ENCODE measurements around the gene CACNG5.

CACNG5 gene

DNA sequence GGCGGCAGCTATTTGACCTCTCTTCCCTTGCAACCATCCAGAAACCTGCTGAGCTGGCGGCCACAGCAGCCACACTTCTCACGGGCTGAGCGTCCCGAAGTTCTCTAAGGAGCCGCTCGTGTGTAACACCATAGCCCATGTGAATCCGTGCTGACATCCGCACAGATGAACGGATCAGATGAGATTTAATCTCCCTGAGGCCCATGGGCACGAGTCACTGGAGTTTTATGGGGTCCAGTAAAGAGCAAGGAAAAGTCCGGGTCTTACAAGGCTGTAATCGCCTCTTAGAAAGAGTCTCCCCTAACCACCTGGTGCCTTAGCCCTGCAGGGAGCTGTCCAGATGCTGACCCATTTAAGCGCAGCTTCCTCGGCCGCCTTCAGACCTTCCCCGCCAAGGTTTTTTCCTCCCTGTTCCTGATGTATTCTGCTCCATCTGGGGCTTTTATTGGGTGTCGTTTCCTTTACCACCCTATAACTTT lies 5.5 kb upstream of the CACNG5 start:
- no peak for DNase-seq

DNA sequence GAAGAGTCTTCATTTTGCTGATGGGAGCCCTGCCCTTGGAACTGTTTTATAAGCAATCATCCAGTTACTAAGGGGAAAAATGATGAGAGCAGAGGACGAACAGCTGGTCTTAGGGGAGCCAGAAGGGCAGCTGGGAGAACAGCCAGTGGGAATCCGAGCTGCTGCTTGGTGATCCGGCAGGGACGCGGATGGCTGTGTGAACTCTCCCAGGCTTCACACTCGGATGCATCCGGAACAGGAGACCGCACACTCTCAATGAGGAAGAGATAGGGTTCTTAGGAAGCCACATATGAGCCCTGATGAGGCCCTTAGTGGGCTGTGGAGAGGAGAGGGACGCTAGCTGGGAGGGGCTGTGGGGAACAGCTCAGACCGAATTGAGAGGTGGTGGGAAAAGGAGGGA lies 5.0 kb upstream of the CACNG5 start:
- DNase-seq, result no peak

DNA sequence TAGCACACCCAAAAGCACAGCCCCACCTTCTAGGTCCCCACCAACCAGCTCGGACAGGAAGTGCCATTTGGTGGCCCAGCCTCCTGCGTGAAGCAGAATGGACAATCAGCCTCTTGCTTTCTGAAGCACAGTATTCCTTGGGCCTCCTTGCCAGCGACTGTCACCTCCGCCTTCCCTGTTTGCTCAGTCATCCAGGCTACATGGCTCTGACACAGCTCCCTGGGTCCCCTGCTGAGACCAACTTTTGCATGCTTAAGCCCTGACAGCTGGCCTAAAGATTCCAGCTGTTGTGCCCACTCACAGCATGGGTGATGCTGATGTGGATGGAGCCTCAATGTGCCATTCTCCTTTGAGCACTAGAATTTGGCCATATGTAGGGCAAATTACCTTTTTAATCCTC lies 4.5 kb upstream of the CACNG5 start:
- DNase-seq, result no peak

DNA sequence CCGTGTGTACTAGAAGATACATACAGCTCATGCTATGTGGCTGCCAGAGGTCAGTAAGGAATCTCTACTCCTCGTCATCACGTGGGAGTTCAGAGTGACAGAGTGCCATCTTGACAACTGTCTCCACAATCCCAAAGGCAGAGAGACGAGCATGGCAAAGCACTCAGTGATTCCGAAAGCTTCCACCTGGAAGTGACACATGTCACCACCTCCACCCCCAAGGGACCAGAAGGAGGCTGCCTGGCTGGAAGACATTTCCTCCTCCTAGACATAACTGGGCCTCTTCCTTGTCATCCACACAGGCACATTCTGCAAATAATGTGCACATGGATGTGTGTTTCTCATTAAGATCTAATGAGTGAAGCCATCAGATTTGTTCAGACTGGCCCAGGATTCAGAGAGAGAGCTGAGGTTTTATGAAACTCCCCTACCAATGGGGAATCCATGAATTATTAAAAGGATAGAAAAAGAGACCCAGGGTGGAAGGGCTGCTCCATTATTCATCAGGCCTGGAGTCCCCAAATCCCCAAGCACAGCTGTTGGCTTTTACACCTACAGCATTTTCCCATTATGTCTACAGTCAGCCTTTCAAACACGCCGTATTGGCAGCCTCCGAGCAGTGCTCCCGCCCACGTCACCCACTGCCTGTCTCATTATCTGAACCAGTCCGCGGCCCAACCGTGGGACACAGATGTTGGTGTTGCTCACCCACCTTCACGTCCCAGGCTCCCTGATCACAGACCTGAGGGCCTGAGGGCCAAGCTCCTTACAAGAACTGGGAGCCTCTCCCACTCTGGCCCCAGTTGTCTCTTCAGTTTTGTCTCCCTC lies 3.3 kb upstream of the CACNG5 start:
- DNase-seq, result no peak

DNA sequence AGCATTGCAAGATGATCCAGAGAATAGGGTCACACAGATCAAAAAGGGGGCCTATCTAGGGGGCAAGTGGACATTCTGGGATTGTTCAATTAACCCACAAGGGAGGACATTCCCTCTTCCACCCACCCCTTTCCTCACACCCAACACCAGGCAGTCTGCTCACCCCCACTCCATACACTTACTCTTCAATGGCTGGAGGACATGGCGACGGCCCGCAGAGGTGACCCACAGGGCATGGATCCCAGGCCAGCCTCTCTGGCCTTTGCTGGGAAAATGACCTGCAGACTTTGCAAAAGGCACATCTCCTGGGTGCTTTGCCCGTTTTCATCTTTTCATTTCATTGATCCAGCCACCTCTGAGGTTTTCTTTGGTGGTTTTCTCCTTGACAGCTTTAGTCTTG lies 1.7 kb upstream of the CACNG5 start:
- DNase-seq, result no peak

DNA sequence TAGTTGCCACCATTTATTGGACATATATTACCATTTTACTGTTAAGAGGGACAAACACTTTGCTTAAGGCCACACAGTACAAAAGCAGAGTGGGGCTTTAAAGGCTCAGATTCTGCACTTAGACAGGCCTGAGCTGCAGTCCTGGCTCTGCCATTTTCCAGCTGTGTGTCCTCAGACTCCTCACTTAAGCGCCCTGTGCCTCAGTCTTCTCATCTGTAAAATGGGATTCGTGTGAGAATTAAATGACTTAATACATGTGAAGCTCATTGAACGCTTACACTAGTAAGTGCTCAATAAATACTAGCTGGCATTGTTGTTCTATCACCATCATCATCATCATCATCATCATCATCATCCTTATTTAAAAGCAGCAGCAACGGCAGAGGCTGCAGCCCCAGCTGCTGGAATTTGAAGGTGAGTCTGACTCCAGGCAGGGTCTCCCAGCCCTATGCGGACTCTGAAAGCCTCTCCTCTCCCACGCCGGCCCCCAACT lies 445 bp upstream of the CACNG5 start:
- no peak for DNase-seq

DNA sequence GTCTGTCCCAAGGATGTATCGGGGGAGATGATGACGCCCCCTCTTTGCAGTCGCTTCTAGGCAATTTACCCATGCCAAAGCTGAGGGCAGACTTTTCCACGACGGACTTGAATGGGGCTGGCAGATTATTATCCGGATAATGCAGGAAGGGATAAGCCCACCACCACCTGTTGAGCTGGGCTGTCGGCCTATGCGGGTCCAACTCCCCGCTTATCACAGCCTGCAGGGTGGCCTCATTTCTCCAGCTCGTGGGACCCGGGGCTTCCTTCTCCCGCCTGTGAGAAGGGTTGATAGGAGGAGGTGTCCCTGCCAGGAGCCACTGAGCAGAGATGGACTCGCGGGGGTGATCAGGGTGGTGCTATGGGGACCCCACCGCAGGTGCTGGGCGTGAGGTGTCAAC lies 559 bp downstream of the CACNG5 start:
- DNase-seq, result no peak

DNA sequence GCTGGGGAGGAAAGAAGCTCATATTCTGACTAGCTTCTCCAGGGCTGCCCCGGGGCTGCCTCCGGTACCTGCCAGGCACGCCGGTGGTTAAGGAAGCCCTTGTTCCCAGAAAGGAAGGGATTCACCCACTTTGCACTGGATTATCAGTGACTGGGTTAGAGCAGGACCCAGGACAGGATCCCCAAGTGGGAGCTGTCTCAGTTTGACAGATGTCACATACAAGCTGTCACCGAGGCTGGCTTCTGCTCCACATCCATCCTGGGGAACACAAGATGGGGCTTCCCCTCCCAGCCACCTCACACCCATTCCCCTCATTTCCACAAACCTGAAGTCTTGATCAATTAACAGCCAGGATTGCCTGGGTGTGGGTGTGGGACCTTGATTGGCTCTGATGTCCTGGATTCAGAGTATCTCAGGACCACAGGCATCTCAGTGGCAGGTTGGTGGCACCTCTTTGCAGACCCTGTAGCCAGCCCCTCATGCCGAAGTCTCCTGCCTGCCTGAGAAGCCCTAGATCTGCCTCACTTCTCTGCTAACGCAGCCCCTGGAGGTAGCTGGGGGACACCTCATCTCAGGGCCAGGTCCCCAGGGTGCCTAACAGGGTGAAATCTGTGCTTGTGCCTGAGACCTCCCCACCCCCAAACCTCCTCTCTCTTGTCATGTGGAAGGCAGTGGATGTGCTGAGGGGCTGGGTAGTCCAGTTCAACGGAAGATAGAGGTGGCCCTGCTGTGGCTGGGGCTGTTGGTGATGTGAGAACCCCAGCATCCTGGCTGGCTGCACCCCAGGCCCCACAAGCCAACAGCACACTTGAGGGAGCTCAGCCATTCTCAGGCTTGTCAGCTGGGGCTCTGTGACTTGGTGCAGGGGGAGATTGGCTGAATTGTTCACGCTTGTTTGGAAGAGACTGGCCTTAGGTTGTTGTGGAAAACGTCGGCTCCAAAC lies 1.4 kb downstream of the CACNG5 start:
- no peak for DNase-seq

DNA sequence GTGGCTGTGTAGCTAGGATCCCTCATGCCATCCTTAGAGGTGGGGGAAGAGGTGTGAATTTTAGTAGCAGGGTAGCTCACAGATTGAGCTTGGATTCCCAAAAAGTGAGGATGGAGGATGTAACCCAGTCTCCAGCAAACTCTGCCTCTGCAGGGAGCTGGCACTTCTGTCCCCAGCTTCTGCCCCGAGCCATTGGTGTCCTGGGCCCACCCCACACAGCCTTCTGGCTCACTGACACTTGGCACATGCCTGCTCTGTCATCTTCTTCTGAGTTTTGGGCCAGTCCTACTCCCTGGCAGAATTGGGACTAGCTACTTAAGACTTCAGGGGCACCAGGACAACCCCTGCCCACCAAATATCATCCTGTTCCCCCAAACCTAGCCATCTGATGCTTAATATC lies 2.3 kb downstream of the CACNG5 start:
- DNase-seq, result no peak

DNA sequence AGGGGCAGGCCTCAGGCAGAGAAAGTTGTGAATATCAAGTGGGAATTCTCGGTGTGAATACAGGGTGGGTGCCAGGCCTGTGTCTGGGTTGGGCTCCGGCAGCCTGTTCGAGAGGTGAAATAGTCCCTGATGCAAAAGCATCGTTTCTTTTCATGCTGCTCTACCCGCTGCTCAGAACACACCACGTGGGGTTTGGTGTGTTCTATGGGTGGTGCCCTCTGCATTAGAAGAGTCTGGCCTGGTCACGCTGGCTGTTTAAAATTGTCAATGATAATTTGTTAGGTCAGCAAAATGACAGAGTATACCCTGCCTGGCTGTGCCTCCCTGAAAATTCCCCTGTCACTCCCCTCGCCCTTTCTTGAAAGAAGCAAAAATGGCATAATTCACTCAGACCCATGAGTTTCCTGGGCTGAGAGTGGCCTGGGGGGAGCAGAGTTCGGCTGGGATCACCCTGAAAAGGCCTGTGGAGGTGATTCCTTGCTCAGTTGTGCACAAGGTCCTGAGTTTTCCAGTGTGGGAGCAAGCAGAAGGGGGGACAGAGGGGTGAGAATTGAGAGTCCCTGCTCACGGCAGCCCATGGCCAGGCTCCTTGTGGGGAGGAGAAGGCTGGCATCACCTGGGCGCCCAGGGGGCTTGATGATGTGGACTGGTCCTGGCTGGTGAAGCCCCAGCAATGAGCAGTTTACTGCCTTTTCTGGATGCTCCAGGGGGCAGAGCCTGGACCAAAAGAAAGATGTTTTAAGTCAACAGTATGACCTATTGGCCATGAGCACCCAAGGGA lies 3.2 kb downstream of the CACNG5 start:
- no peak for DNase-seq

DNA sequence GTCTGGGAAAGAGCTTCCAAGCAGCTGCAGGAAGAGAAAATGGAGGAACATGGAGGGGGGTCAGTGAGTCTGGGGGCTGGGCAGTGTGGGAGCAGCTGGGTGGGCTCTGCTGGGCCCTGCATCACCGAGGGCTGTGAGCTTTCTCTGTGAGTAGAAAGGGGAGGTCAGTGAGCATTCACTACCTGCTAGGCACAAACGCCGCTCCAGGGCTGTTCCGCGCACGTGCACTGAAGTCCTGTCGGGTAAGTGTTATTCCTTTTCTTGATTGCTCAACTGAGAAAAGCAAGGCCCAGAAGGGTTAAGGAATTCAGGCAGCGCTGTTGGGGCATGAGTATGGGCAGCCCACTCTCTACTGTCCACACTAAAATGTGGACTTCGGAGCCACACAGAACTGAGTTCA lies 4.7 kb downstream of the CACNG5 start:
- no peak for DNase-seq

DNA sequence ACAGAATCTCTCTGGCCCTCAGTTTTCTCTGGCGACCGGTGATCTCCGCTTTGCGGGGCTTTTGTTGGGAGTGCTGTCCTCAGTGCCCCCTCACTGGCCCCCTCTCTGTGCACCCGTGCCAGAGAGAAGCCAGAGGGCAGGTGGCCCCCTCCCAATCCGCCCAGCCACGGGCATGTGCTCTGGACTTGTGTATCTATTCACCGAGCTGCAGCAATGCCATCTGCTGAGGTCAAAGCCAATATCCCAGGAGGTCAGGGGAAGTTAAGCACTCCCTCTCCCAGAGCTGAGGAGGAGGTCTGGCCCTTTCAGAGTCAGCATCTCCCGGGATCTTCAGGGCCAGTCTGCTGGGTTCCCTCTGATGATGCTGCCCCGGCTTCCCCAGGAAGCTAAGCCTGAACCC lies 5.1 kb downstream of the CACNG5 start:
- DNase-seq, result no peak

DNA sequence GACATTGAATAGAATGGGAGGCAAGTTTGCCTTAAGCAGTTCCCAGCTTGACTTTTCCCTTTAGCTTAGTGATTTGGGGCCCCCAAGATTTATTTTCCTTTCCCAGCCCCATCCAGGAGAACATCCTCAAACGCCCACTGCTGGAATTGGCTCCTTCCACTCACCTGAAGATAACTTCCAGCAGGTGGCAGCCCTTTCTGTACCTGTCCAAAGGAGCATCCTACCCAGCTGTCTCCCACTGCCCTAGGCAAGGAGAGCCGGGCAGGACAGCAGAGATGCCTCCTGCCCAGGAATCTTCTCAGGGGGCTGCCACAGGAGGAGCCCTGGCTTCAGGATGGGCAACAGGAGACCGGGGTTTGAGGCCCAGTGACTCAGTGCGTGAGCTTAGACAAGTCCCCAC lies 6.4 kb downstream of the CACNG5 start:
- no peak for DNase-seq

DNA sequence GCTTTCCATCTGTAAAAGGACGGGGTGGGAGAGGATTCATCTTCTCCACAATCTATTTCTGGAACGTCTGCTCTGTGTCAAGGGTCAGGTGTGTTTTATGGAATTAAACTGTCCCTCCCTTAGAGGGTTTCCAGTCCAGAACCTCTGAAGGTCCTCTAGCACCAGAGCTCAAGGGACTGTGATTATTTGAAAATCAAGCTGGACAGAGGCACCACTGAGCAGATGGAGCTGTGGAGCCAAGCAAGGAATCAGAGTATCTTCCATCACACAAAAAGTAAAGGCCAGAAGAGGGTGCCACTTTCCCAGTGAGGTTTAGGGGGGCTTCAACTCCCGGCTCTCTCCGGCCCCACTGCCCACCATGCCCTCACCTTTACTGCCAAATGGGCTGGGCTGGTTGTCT lies 6.8 kb downstream of the CACNG5 start:
- no peak for DNase-seq

DNA sequence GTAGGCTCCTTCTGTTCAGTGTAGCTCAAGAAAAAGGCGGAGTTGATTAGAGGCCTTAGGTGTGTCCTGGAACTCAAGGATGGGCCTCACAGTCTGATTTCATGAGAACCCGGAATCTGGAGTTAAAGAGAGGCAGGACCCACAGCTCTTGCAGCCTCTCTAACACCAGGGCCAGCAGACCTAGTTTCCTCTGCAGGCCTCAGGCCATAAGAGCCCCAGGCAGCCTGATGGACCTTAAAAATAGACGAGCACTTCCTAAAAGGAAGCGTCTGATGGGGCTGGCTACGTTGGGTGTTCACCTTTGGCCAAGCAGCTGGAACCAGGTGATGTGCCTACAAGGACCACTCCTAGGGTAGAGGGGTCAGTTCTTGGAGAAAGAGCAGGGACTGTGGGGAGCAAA lies 7.6 kb downstream of the CACNG5 start:
- no peak for DNase-seq

DNA sequence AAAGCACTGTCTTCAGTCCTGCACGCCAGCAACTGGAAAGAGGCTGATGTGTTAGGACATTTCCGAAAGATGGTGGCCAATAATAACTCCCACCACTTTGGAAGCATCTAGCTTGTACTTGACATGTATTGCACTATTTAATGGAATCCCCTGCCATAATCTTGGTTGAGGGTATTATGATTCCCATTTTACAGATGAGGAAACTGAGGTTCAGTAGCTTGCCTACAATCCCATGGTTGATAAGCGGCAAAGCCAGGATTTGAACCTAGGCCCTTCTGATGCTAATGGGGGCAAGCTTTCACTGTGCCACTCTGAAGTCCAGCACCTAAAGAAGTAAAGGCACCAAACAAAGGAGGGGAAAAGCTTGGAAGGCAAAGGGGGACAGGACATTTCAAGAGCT lies 8.0 kb downstream of the CACNG5 start:
- no peak for DNase-seq

DNA sequence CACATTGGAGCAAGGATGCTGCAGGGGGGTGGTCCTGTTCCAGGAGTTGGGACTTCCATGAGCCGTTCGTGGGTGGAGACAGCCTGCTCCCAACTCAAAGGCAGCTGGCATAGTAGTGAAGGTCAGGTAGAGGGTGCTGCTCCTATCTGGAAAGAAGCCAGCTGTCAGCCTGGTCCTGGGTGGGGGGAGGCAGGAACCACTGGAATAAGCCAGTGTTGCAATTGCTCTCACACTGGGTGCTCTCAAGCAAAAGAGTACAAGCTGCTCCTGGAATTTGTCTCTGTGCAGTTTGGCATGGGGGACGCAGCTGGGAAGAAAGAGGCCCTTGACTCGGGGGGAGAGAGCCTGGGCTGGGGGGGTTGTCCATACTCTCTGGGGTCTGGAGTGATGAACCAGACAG lies 8.7 kb downstream of the CACNG5 start:
- DNase-seq, result no peak

DNA sequence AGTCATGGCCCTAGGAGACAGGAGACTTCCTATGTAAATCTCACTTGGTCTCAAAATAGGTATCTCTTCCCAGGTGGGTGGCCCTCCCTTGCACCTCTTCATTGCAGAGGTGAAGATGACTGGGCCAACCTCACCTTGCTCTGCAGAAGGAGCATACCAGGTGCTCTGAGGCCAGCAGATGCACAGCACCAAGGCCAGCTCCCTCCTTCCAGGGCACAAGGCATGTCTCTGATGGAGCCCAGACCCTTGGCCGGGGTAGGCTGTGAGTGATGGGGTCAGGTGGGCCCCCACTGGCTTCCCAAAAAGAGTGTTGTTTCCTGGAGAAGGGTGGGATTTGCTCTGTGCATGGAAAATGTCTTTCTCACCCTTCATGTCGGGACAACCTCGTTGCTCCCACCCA lies 12.8 kb downstream of the CACNG5 start:
- no peak for DNase-seq

DNA sequence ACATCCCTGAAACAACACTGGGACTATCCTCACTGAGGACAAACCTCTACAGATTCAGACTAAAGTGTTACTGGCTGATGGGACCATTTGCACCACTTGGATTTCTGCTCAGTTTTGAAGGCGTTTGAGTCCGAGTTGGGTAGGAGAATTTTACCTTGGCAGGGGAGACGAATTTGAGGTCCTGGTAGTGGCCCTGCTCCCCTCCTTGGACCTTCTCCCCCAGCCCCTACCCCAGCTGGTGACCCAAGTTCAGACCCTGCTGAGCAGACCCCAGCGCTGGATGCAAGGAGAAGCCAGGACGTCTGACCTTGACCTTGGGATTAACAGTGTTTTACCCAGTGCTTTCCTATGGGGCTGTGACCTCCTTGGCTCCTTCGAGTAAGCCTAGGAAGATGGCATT lies 13.6 kb downstream of the CACNG5 start:
- no peak for DNase-seq

DNA sequence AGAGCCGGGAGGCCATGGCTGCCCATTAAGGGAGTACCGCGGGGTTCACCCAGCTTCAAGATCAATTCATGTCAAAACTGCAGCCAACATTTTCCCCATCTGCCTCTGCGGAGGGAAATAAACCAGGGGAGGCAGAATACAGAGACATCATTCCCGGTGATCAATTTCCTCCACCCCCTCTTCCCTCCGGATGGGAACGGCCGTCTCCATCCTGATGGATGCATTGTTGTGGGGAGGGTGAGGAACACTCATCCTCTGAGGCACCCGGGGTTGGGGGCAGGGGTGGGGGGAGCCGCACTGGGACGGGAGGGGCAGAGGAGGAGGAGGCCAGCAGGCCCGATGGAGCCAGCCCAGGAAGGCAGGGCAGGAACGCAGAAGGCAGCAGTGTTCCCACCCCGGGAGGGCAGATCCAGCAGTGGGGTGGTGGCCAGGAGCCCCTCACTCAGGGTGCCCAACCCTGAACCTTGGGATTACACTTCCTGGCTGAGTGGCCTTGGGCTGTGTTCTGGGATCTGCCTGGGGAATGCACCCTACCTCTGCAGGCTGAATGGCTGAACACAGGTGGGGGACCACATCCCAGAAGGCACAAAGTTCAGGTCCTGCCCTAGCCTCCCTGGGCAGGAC lies 14.2 kb downstream of the CACNG5 start:
- no peak for DNase-seq

DNA sequence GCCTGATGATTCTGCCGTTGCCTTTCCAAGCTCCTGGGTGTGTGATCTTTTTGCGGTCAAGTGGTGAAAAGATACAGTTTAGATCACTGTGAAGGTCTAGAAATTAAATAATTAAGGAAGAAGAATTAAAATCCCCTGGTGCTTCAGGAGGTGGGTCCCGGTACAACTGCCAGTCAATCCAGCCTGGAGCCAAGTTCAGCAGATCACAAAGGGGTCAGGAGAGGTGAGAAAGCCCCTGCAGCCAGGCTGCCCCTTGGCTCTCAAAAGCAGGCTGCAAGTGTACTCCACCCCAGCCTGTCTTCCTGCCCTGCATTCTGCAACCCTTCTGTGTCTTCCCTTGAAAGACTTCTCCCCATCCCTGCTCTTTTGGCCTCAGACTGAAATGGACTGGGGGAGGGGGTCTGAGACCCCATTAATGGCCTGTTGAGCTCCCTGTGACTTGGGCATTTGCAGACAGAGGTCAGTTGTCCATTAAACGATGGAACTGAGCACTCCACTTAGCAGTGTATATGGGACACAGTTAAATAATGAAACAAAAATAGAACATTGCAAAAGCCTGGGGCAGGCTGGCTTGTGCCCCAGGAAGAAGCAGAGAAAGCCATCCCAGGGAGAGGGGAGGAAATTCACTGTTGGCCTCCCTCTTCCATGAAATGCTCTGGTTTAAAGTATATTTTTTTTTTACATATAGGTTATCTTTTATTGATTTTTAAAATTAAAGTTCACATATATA lies 15.1 kb downstream of the CACNG5 start:
- no peak for DNase-seq

DNA sequence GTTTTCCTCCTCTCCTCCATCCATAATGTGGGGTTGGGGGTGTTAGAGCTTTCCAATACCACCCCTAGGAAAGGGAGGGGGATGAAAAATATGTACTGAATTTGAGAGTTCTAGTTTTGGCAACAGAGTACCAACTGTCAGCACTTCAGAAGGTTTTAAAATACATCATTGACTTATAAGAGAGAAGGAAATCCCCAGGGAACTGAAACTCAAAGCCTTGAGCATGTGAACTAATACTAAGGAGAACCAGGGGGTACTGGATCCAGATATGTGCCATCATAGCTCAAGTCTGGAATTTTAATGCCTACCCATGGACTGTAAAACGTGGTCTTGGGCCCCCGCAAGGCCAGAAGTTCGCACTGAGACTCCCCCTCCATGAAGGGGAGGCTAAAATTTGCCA lies 15.8 kb downstream of the CACNG5 start:
- no peak for DNase-seq

All from CD4-positive, alpha-beta T cell treated with Interleukin-1 beta for 1 hour (primary cell).